ENCODE results near the gene SLC39A13.

Gene SLC39A13

DNA sequence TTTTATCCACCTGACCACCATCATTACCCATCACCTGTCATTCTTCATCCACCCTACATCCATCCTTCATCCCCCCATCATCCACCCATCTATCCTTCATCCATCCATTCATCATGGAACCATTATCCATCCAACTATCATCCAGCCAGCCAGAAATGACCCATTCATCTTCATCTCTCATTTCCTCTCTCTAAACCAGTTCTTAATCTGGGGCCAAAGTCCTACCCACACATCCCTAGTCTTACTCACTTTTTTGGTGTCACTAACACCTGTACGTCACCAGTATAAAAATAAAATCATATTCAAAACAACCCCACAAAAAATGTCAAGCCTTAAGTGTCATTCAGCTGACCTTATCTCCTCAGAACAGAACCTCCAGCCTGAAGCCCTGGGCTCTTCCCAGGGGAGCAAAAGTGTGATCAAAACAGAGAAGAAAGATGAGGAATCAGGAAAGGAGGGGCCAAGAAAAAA, 42.3 kb upstream of the SLC39A13 start:
- Histone ChIP-seq H2AFZ (ENCODE audit: low read depth, low read length, severe bottlenecking) (no peak overlapping the region), H3F3A (ENCODE audit: insufficient read depth) (no peaks in the 10 kb centered on the region), H3K9ac (ENCODE audit: low read length) (no peak overlapping the region), H3K4me3 (ENCODE audit: insufficient read depth, low read length, poor library complexity, severe bottlenecking) (no peak overlapping the region), H3K9me2 (replicated peaks; ENCODE audit: insufficient read depth, low read length) (no peaks in the 10 kb centered on the region), H3K79me2 (ENCODE audit: insufficient read depth, low read length) (peaks cover 44% of the 10 kb centered on the region), H3K27me3 (ENCODE audit: low read length) (no peaks in the 10 kb centered on the region), H3K27ac (ENCODE audit: low read depth, low read length) (no peak overlapping the region), H3K9me3 (ENCODE audit: insufficient read depth, low read length) (no peaks in the 10 kb centered on the region), H3K36me3 (ENCODE audit: low read length) (no peaks in the 10 kb centered on the region), H3K4me2 (ENCODE audit: low read depth, low read length, poor library complexity, severe bottlenecking) (no peak overlapping the region), H4K20me1 (ENCODE audit: low read depth, low read length) (no peaks in the 10 kb centered on the region)
- TF ChIP-seq, protein P1, sequence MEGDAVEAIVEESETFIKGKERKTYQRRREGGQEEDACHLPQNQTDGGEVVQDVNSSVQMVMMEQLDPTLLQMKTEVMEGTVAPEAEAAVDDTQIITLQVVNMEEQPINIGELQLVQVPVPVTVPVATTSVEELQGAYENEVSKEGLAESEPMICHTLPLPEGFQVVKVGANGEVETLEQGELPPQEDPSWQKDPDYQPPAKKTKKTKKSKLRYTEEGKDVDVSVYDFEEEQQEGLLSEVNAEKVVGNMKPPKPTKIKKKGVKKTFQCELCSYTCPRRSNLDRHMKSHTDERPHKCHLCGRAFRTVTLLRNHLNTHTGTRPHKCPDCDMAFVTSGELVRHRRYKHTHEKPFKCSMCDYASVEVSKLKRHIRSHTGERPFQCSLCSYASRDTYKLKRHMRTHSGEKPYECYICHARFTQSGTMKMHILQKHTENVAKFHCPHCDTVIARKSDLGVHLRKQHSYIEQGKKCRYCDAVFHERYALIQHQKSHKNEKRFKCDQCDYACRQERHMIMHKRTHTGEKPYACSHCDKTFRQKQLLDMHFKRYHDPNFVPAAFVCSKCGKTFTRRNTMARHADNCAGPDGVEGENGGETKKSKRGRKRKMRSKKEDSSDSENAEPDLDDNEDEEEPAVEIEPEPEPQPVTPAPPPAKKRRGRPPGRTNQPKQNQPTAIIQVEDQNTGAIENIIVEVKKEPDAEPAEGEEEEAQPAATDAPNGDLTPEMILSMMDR (IDR thresholded peaks at IDR 0.05; ENCODE audit: insufficient read depth, low read length, poor library complexity, severe bottlenecking), result no peak
- no peak for TF ChIP-seq EZH2phosphoT487 (conservative IDR thresholded peaks at IDR 0.05; ENCODE audit: low read length)

DNA sequence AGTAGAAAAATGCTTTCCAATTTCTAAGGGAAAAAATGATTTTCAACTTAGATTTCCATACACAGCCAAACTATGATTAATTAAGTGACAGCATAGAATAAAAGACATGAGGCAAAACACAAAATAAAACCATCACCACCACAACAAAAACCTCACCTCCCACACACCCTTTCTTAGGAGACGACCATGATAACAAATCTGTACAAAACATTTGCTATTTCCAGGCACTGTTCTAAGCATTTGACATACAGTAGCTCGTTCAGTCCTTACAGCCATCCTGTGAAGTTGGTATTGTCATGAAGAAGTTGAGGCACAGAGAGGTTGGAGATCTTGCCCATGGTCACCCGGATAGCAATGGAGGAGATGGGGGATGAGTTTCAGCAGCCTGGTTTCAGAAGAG, 38.7 kb upstream of the SLC39A13 start:
- Histone ChIP-seq H3K36me3 (ENCODE audit: low read length) (no peaks in the 10 kb centered on the region), H2AFZ (ENCODE audit: low read depth, low read length, severe bottlenecking) (no peak overlapping the region), H3K27ac (ENCODE audit: low read depth, low read length) (no peak overlapping the region; the same call in 1 of the 2 replicates)

DNA sequence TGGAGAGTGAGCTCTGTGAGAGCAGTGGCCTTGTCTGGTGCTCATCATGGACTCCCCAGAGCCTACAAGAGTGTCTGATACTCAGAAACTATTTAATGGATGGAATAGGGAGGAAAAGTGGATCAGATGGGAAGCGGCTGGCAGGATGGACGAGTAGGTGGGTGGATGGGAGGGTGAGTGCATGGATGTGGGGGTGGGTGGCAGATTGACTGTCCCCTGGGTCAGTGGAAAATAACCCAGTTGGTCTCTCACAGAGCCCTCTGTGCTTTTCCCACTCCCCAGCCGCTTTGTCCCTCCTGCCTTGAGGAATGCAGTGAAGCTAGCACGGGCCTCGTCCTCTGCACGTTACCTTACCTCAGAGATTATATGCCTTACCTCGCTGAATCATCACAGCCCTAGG, 36.0 kb upstream of the SLC39A13 start:
- Histone ChIP-seq H3K27ac (ENCODE audit: low read depth, low read length) (no peak overlapping the region), H3K9me2 (replicated peaks; ENCODE audit: insufficient read depth, low read length) (no peaks in the 10 kb centered on the region), H3K9ac (ENCODE audit: low read length) (no peak overlapping the region), H4K20me1 (ENCODE audit: low read depth, low read length) (no peaks in the 10 kb centered on the region), H2AFZ (ENCODE audit: low read depth, low read length, severe bottlenecking) (no peak overlapping the region), H3K27me3 (ENCODE audit: low read length) (no peaks in the 10 kb centered on the region), H3K36me3 (ENCODE audit: low read length) (no peaks in the 10 kb centered on the region), H3K4me2 (ENCODE audit: low read depth, low read length, poor library complexity, severe bottlenecking) (no peak overlapping the region), H3K79me2 (ENCODE audit: insufficient read depth, low read length) (peaks cover 46% of the 10 kb centered on the region), H3F3A (ENCODE audit: insufficient read depth) (no peaks in the 10 kb centered on the region), H3K9me3 (ENCODE audit: insufficient read depth, low read length) (no peaks in the 10 kb centered on the region), H3K4me3 (ENCODE audit: insufficient read depth, low read length, poor library complexity, severe bottlenecking) (no peak overlapping the region)
- no peak for TF ChIP-seq EZH2phosphoT487 (conservative IDR thresholded peaks at IDR 0.05; ENCODE audit: low read length)
- TF ChIP-seq, protein P1 (IDR thresholded peaks at IDR 0.05; ENCODE audit: insufficient read depth, low read length, poor library complexity, severe bottlenecking), result no peak

More for the DNA sequence above, 38.7 kb upstream of the SLC39A13 start:
- peaks cover 52% of the 10 kb centered on the region for H3K79me2 ChIP-seq (ENCODE audit: insufficient read depth, low read length)
- no peaks in the 10 kb centered on the region for H3K9me2 ChIP-seq (replicated peaks; ENCODE audit: insufficient read depth, low read length)
- no peak overlapping the region for H3K9ac ChIP-seq (ENCODE audit: low read length)
- H3F3A ChIP-seq (ENCODE audit: insufficient read depth), result no peaks in the 10 kb centered on the region
- no peaks in the 10 kb centered on the region for H3K9me3 ChIP-seq (ENCODE audit: insufficient read depth, low read length)
- TF ChIP-seq, protein P1 (IDR thresholded peaks at IDR 0.05; ENCODE audit: insufficient read depth, low read length, poor library complexity, severe bottlenecking), result no peak
- TF ChIP-seq EZH2phosphoT487 (conservative IDR thresholded peaks at IDR 0.05; ENCODE audit: low read length), result no peak
- no peak overlapping the region for H3K4me3 ChIP-seq (ENCODE audit: insufficient read depth, low read length, poor library complexity, severe bottlenecking)
- no peaks in the 10 kb centered on the region for H4K20me1 ChIP-seq (ENCODE audit: low read depth, low read length)
- no peak overlapping the region for H3K4me2 ChIP-seq (ENCODE audit: low read depth, low read length, poor library complexity, severe bottlenecking)
- no peaks in the 10 kb centered on the region for H3K27me3 ChIP-seq (ENCODE audit: low read length)

Measured in SU-DHL-6 (cell line).